RWPE2 (cell line): ENCODE measurements around the gene RASSF8.

Experiments
- ATAC-seq: fragments of 200-7000 bp; cut with Tn5 transposase; 3 replicates; pipeline ENCODE4 v1.9.1; 2021; ENCODE audit warnings: low read depth
- DNase-seq: peaks from one replicate; pipeline ENCODE4 v3.0.0-alpha.2; 2020; ENCODE audit warnings: low spot score
- H3K27ac ChIP-seq: fragments of 450-650 bp; 2 replicates; pipeline ENCODE4 v1.5.1; 2017; ENCODE audit warnings: mild to moderate bottlenecking; ENCODE audit not compliant: poor library complexity, severe bottlenecking
- H3K27me3 ChIP-seq: fragments of 250-450 bp; sonication (Bioruptor Pico); 2 replicates; pipeline ENCODE4 v1.5.1; 2021; ENCODE audit warnings: mild to moderate bottlenecking, moderate library complexity; ENCODE audit not compliant: insufficient read depth, poor library complexity, severe bottlenecking
- H3K36me3 ChIP-seq: fragments of 250-450 bp; sonication (Bioruptor Pico); 2 replicates; pipeline ENCODE4 v1.5.1; 2020; ENCODE audit warnings: low read depth, mild to moderate bottlenecking, moderate library complexity
- H3K4me1 ChIP-seq: fragments of 250-450 bp; sonication (Bioruptor Pico); 2 replicates; pipeline ENCODE4 v1.5.1; 2021; ENCODE audit warnings: mild to moderate bottlenecking, moderate library complexity; ENCODE audit not compliant: insufficient read depth, poor library complexity, severe bottlenecking
- H3K4me3 ChIP-seq: fragments of 250-450 bp; sonication (Bioruptor Pico); 2 replicates; pipeline ENCODE4 v1.5.1; 2021; ENCODE audit warnings: mild to moderate bottlenecking, moderate library complexity; ENCODE audit not compliant: severe bottlenecking
- H3K9me3 ChIP-seq: fragments of 250-450 bp; sonication (Bioruptor Pico); 2 replicates; pipeline ENCODE4 v1.5.1; 2021; ENCODE audit warnings: mild to moderate bottlenecking, moderate library complexity; ENCODE audit not compliant: severe bottlenecking
- CTCF ChIP-seq: fragments of 450-650 bp; IDR thresholded peaks from one replicate; pipeline ENCODE4 v1.5.1; 2017; ENCODE audit warnings: mild to moderate bottlenecking, moderate library complexity; ENCODE audit not compliant: poor library complexity, severe bottlenecking

The RASSF8 gene

GRCh38 chr12:26124446-26125399 is 166.2 kb downstream of the RASSF8 start, which contains the start of gene BHLHE41:
Gene BHLHE41, minus strand, starts transcription at chr12:26125037. Its CDS starts 258 bp downstream, at chr12:26124779.
- Histone ChIP-seq H3K27ac (no peak within 1 kb of the TSS), H3K4me3 (peak within 1 kb of the TSS; percentile 40), H3K9me3 (no peaks in the 10 kb centered on the region), H3K4me1 (no peaks in the 10 kb centered on the region), H3K27me3 (peaks cover 20% of the 10 kb centered on the region), H3K36me3 (no peaks in the 10 kb centered on the region)
- TF ChIP-seq CTCF: no peak
- no peak for DNase-seq
- ATAC-seq: no peak

GRCh38 chr12:26125400-26126339 is 167.2 kb downstream of the RASSF8 start:
- Histone ChIP-seq H3K4me3 (peak overlapping the region; percentile 40), H3K36me3 (no peaks in the 10 kb centered on the region), H3K27ac (no peak overlapping the region), H3K27me3 (peaks cover 20% of the 10 kb centered on the region), H3K9me3 (no peaks in the 10 kb centered on the region), H3K4me1 (no peaks in the 10 kb centered on the region)
- no peak for TF ChIP-seq CTCF
- DNase-seq (peak; percentile 66), ATAC-seq (peak; percentile 80)

- TF ChIP-seq CTCF: no peak
- H3K27ac ChIP-seq: no peak overlapping the region
- peak; percentile 76 for ATAC-seq
- no peaks in the 10 kb centered on the region for H3K4me1 ChIP-seq
- H3K9me3 ChIP-seq: no peaks in the 10 kb centered on the region
- peak; percentile 57 for DNase-seq
- peaks cover 20% of the 10 kb centered on the region for H3K27me3 ChIP-seq
- H3K36me3 ChIP-seq: no peaks in the 10 kb centered on the region
- H3K4me3 ChIP-seq: peak overlapping the region; percentile 40
These were observed 168.1 kb downstream of the RASSF8 start for GRCh38 chr12:26126340-26127284.

- ATAC-seq: no peak
- Histone ChIP-seq H3K4me1 (no peaks in the 10 kb centered on the region), H3K27ac (no peak overlapping the region), H3K27me3 (peaks cover 17% of the 10 kb centered on the region), H3K9me3 (no peaks in the 10 kb centered on the region), H3K4me3 (no peak overlapping the region), H3K36me3 (no peaks in the 10 kb centered on the region)
- no peak for DNase-seq
- TF ChIP-seq CTCF: no peak
These were observed 168.9 kb downstream of the RASSF8 start for GRCh38 chr12:26127404-26127803.
